HG03575 (cell line): Measurements from ENCODE around the gene ZFP36L1.

Experiments
- ATAC-seq: cut with Tn5 transposase; IDR thresholded peaks from one replicate; pipeline ENCODE4 v1.9.1; 2021; ENCODE audit not compliant: unreplicated experiment, insufficient number of reproducible peaks, low FRiP score; ENCODE audit errors: extremely low read depth

Gene ZFP36L1

DNA sequence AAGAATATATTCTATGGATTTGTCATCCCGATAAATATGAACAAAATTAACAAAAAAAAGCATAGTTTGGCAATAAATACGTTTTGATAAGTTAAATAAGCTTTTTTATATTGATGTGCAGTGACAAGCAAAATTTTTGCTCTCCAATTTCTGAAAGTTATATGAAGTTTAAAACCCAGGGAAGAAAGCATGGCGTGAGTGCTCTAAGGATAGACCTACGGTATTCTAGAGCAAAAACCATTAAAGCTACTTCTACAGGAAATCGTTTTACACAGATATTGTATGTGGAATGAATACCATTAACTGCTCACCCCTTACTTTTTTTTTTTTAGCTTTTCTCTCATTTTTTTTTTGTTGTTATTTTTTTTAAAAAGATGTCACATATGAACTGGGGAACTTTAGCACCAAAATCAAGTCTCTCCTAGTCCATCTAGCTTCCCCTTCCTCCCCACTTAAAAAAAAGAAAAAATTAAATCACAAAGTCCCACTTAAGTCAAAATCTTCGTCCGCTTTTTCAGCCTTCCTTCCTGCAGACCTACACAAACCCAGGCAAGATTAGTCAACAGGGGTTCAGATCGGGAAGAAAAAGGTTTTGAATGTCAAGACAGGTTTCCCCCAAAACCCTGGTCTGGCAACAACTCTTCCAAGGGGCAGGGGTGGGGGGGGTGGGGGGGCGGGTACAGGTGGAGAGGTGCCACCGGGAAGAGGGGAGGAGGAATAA lies 4.4 kb downstream of the ZFP36L1 start:
- ATAC-seq, result no peak

DNA sequence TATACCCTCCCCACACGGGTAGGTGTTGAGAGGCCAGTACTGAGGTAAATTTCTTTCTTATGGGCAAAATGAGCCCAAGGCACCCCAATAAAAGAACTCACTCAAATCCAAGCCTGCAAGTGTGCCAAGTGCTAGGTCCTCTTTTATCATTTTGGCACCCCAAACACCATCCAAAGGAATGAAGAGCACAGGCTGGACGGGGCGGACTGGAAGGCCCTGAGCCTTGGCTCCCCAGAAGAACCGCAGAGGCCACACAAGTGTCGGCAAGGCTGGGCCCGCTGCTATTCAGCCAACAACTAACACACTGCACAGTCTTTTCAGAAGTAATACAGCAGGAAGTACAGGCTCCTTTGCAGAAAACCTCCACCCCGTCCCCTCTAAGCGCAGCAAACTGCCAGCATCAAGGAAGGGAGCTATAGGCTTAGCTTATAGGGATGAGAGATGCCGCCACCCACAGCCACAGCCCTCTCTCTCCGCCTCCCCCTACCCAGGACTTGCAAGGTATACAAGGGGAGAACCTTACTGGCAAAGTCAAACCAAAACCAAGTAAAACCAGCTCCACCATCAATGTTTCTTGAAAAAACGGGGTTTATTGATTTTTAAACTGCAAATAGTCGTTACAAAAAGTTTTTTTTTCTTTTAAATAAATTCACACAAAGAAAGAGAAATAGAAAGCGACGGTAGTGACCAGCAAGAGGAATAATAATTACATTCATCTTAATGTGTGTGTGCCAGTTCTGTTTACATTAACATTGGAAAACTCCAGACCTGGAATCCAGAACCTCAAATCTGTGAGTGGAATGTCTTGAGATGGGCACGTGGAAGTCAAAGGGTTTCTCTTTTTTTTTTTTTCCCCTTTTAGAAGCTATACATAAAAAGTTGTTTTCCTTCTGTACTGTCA lies 5.5 kb downstream of the ZFP36L1 start:
- ATAC-seq, result no peak

DNA sequence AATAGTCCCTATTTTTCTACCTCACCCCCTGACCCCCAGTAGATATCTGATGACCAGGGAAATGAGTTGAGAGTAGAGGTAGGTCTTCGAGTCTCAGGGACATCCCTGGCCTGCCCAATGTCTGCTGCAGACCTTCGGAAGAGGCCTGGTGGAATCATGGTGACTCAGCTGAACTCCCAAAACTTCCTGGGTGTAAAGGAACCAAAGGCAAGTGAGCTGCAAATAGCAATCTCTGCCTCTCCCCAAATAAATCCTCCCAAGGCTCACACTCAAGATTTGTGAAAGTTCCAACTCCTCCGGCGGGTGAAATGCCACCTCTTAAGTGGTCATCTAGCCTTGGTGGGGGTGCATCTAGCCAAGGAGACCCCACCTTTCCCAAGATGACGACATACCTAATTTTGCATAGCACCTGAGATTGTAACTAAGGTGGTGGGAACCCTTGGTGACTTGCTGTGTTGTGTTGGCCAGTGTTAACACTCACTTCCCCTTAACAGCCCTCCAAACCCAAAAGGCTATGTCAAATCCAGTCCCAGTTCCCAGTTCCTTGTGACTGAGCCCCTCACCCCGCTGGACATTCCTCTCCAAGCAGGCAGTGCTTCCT lies 6.3 kb downstream of the ZFP36L1 start:
- ATAC-seq, result no peak

DNA sequence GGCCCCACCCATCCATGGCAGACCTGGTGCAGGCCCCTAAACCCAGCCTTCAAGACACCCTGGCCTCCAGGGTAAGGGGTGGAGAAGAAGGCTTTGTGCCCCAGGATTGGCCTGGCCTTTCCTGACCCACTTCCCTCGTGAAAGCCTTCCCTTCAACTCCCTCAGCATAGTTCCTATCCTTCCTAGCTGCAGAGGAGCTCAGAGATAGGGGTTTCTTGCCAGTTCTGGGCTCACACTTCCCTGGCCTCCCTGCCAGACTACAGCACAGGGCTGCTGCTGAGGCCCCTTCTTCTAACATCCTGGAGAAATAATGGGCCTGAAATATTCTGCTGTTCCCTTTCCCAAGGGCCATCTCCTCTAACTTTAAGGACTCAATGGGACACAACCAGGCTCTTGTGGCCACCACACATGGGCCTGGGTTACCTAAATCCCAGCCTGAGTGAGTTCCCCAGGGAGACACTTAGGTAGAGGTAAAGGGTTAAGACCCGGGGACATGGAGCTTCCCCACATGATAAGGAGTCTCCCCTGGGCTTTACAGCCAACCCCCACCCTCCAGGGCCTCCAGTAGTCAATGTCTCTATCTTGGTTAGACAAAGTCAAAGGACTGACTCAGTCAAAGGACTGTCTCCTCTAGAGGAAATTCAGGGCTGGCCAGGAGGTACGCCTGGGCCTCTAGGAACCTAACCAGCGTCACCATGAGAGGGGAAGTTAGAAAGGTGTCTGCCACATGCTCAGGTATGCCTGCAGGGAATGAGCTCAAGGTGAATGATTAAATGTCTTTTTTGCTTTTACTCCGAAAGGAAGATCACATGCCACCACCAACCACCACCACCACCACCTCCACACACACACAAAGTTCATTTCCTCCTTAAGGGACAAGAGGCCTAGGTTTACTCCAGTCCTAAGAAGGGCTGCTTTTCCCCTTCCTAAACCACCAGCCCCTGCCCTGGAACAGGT lies 7.1 kb downstream of the ZFP36L1 start:
- ATAC-seq, result no peak

DNA sequence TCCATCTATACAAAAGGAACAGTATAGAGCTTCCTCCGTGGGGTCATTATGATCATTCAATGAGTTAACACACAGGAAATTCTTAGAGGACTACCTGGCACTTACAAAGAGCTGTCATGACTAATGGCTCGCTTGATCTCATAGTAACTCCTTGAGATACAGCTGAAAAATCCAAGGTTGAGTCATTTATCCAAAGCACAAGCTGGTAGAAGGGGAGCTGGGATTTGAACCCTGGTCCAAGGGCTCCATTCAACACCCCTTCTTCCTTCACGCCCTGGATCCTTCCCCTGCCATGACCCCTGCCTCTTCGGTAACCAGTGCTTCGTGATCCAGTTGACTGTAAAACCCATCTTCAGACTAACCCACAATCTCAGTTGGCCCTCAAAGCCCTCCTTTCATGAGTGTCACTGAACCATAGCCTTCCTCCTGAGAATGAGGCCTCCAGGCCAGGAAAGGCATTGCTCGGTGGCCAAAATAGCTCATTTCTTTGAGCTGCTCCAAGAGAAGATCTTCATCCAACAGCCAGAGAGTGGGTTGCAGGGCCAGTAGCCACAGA lies 7.8 kb downstream of the ZFP36L1 start:
- no peak for ATAC-seq

DNA sequence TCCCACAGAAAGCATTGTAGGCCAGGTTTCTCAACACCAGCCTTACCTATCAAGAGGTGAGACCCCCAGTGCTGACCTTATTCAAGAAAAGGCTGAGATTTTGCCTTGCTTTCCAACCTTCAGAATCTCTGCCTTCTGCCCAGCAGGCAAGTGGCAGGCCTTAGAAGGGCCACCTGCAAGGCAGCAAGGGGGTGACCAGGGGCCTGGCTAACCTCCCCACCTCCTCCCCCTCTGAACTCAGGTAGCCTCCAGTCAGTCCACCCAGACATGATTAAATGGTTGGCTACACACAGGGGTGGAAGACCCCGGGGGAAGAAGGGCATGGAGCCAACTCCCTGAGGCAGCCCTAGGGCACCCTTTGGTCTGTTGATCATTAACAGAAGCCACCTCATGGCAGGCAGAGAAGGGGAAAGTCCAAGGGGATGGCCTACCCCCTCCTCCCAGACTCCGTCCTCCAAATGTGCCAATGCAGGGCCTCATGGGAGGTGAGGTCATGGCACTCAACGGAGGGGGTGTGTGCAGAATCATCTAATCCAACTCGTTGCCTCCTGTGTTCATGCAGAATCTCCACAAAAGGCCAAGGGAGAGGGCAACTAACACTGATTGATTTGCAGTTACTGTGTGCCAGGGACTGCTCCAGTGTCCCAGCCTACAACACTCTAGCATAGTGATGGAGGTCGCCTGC lies 8.5 kb downstream of the ZFP36L1 start:
- no peak for ATAC-seq

DNA sequence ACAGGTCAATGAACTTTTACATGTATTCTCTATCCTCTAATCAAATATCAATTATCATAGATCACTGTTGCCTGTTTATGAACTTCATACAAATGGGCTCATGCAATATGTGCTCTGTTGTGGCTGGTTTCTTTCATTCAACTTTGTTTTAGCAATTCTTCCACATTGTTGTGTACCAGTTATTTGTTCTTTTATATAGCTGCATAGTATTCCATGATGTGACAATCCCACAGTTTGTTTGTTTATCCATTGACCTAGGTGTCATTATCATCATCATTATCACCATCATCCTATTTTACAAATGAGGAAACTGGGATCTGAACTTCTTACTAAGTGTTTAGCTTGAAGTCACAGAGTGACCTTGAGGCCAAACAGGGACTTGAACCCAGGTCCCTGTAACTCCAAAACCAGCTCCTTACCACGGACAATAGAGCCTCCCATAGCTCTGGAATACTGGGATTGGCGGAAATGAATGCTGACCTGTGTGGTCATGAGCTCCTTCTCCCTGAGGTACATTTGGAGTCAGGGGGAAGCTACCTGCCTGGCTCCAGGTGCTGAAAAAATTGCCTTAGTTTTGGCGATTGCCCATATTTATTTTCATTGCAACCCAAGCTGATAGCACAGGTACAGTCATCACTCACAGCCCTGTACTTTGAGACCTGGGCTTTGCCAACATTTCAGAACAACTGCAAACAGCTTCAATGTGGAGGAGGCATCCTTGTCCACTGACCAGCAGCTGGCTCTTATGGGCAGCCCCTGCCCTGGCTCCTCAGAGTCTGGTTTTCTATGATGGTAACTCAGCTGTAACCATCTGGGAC lies 9.2 kb downstream of the ZFP36L1 start:
- ATAC-seq, result no peak

DNA sequence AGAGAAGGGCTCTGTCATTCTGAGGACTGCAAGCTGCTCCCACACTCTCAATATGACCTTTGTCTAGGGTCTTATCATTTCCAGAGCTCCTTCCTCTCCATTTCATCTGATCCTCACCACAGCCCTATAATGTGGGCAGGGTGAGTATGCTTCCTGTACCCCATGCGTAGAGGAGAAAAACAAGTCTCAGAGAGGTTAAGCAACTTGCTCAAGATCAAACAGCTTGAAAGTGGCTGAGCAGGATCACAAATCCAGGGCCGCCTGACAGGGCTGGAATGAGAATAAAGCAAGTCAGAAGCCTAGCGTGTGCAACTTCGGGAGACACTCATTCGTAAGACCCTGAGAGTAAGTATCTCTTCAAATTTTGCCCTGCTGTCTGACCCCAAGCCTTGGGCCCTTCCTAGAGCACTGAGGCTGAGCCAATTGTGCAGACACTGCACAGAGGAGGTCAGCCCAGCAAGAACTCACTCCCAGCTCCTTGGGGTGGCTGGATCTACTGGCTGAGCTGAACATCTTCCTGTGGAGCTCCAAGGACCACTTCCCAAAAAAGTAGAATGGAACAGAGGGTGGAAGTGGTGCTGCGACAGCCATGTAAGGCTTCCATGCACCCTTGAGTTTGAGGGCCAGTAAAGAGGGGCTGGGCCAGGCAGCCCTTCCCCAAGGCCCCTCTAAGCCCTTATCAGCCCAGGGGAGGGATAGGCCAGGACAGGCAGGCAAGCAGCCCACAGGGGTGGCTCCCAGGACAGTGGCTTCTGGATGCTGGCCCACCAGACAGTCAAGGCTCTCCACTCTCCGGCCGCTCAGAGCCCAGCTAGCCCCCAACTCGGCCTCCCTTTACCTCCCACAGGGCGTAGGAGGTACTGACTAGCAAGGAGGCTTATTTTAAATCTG lies 10.5 kb downstream of the ZFP36L1 start:
- no peak for ATAC-seq

DNA sequence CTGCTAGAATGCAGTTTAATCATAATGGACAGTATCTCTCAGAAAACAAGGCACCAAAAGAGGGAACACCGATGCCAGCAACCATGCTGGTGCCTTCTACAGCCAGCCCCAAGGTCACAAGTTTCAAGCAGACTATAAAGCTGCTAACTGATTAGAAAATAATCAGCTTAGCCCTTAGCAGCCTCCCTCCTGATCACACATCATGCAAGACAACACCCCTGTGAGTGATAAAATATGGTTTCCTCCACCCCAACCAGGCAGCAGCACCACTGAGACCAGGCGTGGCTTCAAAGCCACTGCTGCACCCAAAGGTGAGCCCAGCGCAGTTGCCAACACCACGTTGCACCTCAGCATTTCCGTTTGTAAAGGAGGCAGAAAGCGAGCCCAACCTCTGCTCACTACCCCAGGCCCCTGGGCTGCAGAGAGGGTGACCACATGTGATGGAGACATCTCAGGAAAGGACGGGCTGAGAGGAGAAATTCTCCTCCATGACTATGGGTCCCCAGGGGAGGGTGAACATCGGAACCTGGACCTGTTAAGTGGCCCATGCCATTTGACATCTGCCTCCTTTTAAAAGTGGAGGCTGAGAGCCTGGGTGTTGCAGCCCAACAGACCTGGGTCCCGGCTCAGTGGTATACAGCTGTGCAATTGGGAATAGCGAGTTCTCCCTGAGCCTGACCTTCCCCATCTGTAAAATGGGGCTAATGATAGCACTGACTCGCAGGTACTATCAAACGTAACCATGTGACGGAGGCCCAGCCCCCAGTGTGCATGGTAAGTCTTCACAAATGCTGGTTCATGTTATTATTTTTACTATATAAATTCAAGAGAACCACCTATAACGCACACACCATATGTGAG lies 11.5 kb downstream of the ZFP36L1 start:
- no peak for ATAC-seq

DNA sequence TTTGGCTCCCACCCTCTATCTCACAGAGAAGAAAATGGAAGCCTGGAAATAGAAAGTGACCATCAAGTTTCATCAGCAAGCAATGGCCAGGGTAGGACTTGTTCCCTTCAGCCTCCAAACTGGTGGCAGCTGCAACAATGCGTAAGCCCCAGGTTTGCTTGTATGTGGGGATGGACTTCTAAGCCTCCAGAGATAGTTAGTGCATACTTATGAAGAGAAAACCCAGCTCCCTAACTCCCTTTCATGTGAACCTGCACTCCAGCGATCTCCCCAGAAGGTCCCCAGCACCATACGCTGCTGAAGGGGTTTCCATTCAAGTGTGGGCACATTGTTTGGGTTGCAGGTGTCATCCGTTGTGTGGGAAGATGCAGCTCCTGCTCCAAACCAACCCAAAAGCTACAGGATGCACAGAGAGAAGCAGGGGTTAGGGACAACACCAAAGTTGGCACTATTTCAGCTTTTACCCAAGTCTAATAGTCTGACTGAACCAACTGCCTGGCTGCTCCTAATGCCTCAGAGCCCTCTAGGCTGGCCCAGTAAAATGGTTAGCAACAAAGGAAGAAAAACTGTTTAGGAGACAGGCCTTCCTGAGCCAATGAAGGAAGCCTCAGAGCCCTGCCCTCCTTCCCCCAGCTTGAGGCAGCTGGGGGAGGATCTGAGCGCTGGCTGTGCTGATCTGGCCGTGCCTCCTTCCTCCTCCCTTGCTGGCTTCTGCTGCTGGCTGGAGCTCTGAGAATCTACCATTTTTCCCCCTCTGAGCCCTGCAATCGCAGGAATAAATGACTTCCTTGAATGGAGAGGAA lies 12.3 kb downstream of the ZFP36L1 start:
- no peak for ATAC-seq

DNA sequence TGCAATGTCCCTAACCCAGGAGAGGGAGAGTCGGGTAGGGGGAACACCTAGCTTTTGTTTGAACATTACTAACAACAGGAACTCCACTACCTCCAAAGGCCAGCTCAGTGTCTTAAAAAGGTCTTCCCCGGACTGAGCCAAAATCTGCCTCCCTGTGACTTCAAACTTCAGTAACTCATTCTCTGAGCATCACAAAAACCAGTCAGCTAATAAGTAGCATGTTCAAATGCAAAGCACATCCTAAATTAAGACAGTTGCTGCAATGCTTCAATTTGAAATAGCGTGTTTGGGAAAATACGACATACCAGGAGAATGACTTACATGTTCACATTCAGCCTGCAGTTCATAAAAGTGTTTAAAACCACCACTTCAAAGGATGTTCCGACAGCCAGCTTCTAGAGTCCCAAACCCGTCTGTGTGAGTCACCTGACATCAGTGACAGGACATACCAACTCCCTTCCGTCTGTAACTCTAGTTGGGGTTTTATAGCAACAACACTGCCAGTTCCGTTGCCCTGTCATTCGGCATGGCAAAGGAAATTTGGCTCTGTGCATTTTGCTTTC lies 13.0 kb downstream of the ZFP36L1 start:
- ATAC-seq, result no peak

DNA sequence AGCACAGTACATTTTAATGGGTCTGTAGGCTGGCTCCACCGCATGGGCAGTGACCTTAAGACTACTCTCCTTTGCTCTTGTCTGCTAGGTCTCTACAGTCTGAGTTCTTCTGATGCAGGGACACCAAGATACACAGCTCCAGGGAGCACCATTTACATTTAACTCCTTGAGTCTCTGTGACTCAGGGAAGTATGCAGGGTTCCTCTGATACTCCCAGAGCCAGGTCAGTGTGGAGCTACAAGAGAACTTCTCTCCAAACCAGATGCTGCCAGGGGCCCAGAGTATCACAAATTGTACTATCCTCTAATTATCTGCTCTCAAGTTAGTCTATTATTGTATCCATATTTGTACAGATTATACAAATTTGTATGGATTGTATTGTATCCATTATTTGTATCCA lies 15.2 kb downstream of the ZFP36L1 start:
- no peak for ATAC-seq

DNA sequence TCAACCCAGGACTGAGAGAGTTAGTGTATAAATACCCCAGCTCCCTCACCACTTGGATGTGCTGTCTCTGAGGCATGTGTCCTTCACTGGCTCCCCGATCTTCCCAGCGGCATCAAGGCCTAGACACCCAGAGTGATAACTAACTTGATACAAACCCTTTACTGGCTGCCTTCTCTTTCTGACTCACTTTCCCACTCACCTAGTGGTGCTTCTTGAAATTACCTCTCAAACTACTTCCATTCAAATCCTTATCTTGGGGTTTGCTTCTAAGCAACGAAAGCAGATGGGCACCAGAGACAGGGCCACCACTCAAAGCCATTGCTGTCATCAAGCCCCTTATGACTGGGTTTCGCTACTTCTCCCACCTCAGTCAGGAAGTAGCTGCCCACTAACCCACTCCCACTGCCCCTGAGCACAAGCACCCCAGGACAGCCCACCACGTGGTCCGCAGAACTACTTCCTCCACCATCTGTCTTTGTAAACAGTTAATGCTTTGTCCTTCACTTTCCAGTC lies 17.2 kb downstream of the ZFP36L1 start:
- ATAC-seq, result no peak
